GM21717 (cell line): ENCODE results near the gene EPHB6.

Experiments
- ATAC-seq: cut with Tn5 transposase; IDR thresholded peaks from one replicate; pipeline ENCODE4 v1.9.1; 2021; ENCODE audit warnings: mild to moderate bottlenecking, moderate library complexity; ENCODE audit not compliant: unreplicated experiment

The EPHB6 gene

DNA sequence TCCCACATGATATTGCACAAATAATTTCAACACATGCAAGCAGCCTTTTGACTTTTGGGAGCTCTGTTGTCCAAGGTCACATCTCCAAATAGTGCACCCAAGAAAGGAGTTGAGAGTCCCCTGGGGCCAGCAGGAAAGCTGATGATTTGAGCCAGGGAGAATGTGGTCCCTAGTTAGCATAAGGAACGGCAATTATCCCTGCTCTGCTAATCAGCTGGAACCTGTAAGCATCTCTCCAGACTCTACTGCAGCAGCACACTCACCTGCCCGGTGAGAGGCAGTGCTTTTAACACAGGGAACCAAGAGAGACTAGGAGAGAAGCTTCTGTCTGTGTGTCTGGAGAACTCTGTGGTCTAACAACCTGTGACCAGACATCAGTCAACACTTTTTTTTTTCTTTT, 61.6 kb downstream of the EPHB6 start:
- no peak for ATAC-seq

DNA sequence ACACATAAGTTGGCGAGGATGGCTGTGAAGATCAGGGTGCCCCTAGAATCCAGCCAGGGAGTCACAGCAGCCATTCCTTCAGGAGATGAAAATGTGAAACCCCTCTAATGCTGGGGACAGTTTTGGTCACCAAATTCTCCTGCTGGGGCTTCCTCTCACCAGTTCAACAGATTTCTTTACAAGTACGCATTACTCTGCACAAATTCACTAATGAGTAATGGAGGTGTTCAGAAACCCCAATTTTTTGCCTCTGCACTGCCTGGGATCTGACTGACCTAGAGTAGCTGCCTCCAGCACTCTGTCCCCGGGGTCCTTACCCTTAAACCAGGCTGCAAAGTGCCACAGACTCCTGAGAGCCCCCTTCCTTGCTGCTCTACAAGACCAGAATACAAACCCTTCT, 62.6 kb downstream of the EPHB6 start:
- ATAC-seq: no peak

DNA sequence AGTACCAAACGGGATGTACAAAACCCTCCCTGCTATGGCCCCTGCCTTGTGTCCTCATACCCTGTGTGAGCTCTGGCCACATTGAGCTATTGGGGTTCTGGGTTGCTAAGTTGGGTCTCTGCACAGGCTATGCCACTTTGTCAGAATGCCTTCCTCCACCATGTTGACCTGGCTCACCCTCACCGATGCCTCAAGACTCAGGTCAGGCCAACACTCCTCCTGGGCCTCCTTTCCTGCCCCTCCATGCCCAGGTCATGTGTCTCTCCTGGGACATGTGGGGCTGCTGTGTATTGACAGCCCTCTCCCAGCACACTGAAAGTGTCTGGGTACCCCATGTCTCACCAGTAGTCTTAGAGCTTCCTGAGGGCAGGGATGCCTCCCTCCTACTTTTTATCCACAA, 64.0 kb downstream of the EPHB6 start:
- ATAC-seq: no peak

DNA sequence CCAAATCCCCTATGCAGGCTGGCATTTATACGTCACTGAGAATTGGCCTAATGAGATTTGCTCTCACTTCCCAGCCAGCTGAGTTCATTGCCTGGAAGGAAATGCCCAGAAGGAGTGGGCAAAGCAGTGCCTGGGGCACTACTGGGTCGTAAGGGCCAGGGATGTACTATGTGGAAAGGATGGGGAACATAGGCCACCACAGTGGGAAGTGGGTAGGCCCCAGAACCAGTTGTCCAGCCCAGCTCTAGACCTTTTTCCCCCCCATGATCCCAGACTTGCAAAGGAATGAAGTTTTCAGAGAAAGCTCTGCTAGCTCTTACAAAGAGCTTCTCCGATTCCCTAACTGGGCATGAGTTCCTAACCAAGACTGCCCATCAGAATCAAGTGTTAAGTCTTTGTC, 64.8 kb downstream of the EPHB6 start:
- no peak for ATAC-seq
